Measurements from ENCODE around the gene UGT2A2.

DNA sequence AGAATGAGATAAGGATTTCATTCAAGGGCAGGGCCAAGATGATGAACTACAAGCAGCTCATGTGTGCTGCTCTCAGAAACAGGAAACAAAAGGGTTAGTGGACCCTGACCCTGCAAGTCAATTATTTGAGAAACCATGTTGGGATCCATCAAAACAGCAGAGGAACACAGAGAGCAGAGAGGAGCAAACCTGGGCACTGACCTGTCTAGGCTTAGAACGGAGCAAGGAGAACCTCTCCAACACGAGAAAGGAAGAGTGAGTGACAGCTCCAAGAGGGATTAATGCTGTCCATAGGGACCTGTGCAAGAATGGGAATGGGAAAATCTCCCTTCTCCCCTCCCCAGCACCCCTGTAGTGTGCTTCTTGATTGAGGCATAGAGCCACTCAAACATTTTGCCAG, 89.8 kb downstream of the UGT2A2 start:
- TF ChIP-seq TAF1 (IDR thresholded peaks at IDR 0.05; ENCODE audit: low read depth, low read length), result no peak
- no peak for TF ChIP-seq POLR2AphosphoS5 (IDR thresholded peaks at IDR 0.05; ENCODE audit: low read depth, low read length)
- no peak for TF ChIP-seq POLR2A (IDR thresholded peaks at IDR 0.05; ENCODE audit: low read depth, low read length)
